Spleen (tissue), 7 donors: ENCODE results near the gene CYB561.

Experiments used
- POLR2A ChIP-seq, 3 donors: fragments of 450-650 bp; IDR thresholded peaks; one replicate each; pipeline ENCODE4 v1.5.1; 2017; ENCODE audit warnings: antibody characterized with exemption in 3 of 3, mild to moderate bottlenecking in 1 of 3
- TF ChIP-seq, protein P1 (sequence below), 11 experiments: fragments of 200-600 bp in 7 of 11; fragments of 450-650 bp in 4 of 11; sonication (generic) in 4 of 11; IDR thresholded peaks in 8 of 11; conservative IDR thresholded peaks in 3 of 11; 1 replicate in 7 of 11; 2 replicates in 4 of 11; pipeline versions ENCODE4 v1.4.0 to v1.8.0; 2016 to 2021; ENCODE audit warnings: antibody characterized with exemption in 11 of 11, inconsistent platforms in 4 of 11, mild to moderate bottlenecking in 1 of 11
- donor health status: DM: no; HTN: no; CAD: no; lungs with moderate emphysema.
- donor health status: DM: no; HTN: no; CAD: no.
- donor health status: DM: no; HTN: no; CAD: no.

DNA sequence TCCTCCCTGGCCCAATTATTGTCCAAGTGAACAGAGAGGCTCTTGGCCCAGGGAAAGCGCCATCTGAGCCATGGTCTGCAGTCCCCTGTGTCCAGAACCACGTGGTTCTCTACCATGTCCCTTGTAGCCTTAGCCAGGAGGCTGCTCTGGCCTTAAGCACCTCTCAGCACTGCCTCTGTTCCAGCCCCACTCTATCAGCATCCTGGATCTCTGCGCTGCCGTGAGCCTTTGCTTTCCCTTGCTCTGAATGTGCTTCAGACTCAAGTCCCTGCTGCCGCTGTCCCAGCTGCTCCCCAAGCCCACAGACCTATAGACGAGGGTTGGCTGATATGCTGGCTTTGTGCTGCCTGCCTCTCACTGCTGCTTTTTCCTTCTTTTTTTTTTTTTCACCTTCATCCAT, 33.9 kb downstream of the CYB561 start:
- TF ChIP-seq POLR2A (IDR thresholded peaks at IDR 0.05) = no peak
- TF ChIP-seq, protein P1, sequence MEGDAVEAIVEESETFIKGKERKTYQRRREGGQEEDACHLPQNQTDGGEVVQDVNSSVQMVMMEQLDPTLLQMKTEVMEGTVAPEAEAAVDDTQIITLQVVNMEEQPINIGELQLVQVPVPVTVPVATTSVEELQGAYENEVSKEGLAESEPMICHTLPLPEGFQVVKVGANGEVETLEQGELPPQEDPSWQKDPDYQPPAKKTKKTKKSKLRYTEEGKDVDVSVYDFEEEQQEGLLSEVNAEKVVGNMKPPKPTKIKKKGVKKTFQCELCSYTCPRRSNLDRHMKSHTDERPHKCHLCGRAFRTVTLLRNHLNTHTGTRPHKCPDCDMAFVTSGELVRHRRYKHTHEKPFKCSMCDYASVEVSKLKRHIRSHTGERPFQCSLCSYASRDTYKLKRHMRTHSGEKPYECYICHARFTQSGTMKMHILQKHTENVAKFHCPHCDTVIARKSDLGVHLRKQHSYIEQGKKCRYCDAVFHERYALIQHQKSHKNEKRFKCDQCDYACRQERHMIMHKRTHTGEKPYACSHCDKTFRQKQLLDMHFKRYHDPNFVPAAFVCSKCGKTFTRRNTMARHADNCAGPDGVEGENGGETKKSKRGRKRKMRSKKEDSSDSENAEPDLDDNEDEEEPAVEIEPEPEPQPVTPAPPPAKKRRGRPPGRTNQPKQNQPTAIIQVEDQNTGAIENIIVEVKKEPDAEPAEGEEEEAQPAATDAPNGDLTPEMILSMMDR (IDR thresholded peaks at IDR 0.05 in 8 of 11, conservative IDR thresholded peaks at IDR 0.05 in 3 of 11) = no peak
